GM21381 (cell line): ENCODE results near the gene PLIN5.

Experiments
- ATAC-seq: cut with Tn5 transposase; IDR thresholded peaks from one replicate; pipeline ENCODE4 v1.9.1; 2021; ENCODE audit warnings: mild to moderate bottlenecking, moderate library complexity; ENCODE audit not compliant: unreplicated experiment

The PLIN5 gene

GRCh38 chr19:4523306-4524110 is 11.5 kb downstream of the PLIN5 start:
- no peak for ATAC-seq

GRCh38 chr19:4522291-4523002 is 12.6 kb downstream of the PLIN5 start:
- ATAC-seq = no peak

- no peak for ATAC-seq
Observed at GRCh38 chr19:4521888-4522242, 13.2 kb downstream of the PLIN5 start.

DNA sequence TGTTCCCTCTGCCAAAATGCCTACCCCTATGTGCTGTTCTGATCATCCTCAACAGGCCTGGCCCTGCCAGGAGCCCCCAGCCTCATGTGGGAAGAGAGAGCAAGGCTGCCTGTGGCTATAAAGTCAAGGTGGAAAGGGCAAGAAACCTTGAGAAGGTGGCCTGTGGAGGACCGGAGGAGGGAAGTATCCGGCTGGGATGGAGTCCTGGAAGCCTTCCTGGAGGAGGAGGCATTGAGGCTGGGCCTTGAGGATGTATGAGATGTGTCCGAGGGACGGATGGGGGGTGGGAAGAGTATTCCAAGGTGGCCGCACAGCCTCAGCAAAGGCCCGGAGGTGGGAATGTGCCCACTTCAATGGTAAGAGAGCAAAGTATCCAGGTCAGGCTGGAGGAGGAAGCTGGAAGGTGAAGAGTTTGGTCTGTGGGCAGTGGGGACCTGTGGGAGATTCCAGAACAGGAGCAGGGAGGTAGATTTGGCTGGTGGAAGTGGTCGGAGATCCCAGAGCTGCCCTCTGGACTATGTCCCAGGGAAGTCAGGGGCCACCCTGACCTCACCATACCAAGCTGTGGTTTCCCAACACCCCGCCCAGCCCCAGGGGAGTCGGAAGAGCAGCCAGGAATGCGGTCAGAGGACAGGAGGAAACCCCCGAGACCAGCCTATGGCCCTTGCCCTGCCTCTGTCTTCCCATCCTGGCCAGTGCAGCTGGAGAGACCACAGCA is 13.7 kb downstream of the PLIN5 start:
- no peak for ATAC-seq

GRCh38 chr19:4519521-4520277 is 15.3 kb downstream of the PLIN5 start:
- no peak for ATAC-seq

DNA sequence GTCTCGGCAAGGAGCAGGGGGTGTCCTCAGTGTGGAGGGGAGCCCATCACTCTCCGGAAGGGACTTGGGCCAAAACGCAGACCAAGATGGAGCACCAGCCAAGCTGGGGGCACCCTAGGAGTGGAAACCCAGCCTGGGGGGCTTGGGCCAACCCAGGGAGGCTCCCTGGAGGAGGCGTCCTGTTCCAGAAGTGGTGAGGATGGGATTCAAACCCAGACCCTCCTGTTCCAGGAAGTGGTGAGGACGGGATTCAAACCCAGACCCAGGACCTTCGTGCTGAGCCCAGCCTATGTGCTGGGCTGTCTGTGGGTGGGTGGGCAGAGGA is 15.9 kb downstream of the PLIN5 start:
- ATAC-seq = no peak

GRCh38 chr19:4518345-4519171 is 16.5 kb downstream of the PLIN5 start, which contains the start of gene PLIN4:
TSS of gene PLIN4 (minus strand) at chr19:4518486. CDS start at chr19:4518272, 214 bp downstream.
- ATAC-seq = no peak

DNA sequence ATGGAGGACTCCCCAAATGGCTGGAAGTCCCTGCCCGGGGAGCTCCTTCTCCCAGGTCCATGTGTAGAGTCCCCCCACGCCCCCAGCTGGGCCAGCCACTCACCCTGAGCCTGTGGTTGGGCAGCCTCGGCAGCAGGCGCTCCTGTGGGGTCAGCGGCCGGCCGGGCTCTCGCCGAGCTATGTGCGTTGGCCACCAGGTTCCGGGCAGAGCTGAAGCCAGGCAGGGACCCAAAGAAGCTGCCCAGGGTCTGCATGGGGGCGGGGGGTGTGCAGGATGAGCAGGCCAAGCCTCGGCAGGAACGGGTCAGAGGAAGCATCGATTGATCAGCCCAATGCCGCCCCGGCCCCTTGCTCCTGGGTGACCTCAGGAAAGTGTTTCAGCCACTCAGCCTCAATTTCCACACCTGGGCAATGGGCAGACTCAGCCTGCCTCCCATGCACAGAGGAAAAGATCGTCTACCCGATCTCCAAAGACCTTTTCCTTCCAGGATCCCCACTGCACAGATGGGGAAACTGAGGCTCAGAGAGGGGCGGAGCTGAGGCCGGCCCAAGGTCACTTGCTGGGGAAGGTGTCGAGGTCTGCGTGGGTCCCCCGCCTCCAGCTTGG is 17.5 kb downstream of the PLIN5 start:
- no peak for ATAC-seq

DNA sequence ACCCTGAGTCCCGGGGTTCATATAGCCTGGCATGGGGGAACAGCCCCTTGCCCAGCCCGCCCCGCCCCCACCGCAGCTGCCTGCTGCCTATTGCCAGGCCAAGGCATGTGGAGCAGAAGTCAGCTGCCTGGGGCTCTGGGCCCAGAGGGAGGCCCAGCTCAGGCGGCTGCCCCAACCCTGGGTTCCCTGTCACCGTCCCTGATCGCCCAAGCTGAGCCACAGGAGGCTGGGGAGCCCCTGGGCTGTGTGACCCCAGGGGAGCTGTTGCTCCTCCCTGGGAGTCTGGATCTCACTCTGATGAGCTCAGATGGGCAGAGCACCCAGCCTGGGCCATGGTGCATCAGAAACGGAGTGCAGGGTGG is 18.1 kb downstream of the PLIN5 start:
- no peak for ATAC-seq

DNA sequence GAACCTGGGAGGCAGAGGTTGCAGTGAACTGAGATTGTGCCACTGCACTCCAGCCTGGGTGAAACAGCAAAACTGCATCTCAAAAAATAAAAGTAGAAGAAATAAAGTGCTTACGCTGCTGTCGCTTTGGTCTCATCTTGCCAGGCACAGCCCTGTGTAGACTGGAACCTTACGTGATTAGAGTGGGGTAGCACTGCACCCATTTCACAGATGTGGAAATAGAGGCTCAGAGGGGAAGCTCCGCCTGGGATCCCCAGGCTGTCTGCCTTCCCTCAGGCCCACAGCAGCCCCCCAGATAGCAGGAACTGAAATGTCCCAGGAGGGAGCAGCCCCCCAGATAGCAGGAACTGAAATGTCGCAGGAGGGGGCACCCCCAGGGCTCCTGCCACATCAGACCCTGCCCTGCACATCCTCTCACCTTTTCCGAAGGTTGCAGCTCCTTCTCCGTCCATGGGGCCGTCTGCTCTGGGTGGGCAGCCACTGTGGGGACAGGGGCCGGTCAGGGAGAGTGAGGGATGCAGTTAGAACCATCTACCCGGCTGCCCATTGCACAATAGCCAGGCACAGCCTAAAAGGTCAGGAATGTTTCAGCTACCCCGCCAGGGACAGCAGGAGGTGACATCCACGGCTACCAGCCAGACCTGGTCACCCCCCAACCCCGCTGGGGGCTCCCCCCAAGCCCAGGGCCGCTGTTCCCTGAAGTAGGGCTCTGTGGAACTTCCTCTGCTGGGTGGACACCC is 18.7 kb downstream of the PLIN5 start:
- no peak for ATAC-seq

- no peak for ATAC-seq
Observed at GRCh38 chr19:4515732-4516131, 19.3 kb downstream of the PLIN5 start.

- ATAC-seq = no peak
Observed at GRCh38 chr19:4513248-4513647, 21.8 kb downstream of the PLIN5 start.

GRCh38 chr19:4512070-4512469 is 23.0 kb downstream of the PLIN5 start:
- no peak for ATAC-seq

DNA sequence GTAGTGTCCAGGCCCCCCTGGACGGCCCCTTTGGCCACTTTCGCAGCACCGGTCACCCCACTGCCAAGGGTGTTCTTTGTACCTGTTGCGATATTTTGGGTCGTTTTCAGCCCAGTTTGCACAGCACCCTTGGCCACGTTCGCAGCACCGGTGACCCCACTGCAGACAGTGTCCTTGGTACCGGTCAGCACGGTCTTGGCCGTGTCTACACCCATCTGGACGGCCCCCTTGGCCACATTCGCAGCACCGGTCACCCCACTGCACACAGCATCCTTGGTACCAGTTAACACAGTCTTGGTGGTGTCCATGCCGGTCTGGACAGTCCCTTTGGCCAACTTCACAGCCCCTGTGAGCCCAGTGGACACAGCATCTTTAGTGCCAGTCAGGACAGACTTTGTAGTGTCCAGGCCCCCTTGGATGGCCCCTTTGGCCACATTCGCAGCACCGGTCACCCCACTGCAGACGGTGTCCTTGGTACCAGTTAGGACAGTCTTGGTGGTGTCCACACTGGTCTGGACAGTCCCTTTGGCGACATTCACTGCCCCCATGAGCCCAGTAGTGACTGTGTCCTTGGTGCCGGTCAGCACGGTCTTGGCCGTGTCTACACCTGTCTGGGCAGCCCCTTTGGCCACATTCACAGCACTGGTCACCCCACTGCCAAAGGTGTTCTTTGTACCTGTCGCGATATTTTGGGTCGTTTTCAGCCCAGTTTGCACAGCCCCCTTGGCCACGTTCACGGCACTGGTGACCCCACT is 23.5 kb downstream of the PLIN5 start:
- ATAC-seq = no peak

- ATAC-seq = no peak
Observed at GRCh38 chr19:4510435-4511255, 24.4 kb downstream of the PLIN5 start.

DNA sequence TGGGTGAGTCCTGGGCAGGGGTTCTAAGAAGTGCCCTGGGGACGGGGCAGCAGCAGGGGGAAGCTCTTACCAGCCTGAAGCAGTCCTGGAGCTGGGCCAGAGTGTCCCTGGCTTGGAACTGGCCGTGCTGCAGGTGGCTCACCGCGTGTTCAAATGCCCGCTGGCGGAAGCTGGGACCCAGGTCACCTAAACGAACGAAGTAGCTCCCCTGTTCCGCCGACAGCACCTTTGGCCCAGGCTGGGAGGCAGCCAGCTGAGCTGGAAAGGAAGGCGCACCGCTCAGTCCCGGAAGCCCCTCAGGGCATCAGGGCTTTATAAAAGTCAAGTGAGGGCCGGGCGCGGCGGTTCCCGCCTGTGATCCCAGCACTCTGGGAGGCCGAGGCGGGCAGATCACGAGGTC is 26.3 kb downstream of the PLIN5 start:
- ATAC-seq = no peak

DNA sequence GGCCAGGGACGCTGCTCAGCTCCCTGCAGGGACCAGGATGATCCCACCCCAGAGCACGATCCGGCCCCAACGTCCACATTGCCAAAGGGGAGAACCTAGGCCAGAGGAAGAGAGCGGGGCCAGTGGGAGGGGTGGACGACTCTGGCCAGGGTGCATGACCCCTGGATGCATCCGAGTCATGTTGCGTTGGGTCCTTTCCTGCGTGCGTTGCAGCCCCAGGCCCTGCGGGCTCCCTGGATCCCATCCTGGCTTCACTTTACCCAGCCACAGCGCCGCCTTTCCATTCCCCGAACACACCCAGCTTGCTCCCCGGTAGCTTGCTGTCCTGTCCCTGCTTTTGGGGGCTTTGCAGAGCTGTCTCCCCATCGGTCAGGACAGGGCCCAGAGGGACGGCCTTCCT is 27.2 kb downstream of the PLIN5 start:
- ATAC-seq = no peak

GRCh38 chr19:4507150-4507452 is 27.9 kb downstream of the PLIN5 start:
- no peak for ATAC-seq
